IPS DF 6.9 (cell line): ENCODE data around the gene MATN1.
A peak's percentile ranks its signal among the peaks of the same experiment; 100 is the strongest.

Experiments used
- DNase-seq: peaks from one replicate; pipeline ENCODE4 v3.0.0-alpha.2; 2013; ENCODE audit warnings: low read depth, low spot score
- H3K27ac ChIP-seq: one replicate; pipeline ENCODE4 v1.5.1; 2013; ENCODE audit warnings: low read length, control low read depth
- H3K27me3 ChIP-seq: 2 replicates; pipeline ENCODE4 v1.6.1; 2013; ENCODE audit warnings: mild to moderate bottlenecking, low read length; ENCODE audit not compliant: control insufficient read depth, insufficient read depth
- H3K36me3 ChIP-seq: 2 replicates; pipeline ENCODE4 v1.6.1; 2013; ENCODE audit warnings: low read length; ENCODE audit not compliant: control insufficient read depth, insufficient read depth
- H3K4me1 ChIP-seq: 2 replicates; pipeline ENCODE4 v1.6.1; 2013; ENCODE audit warnings: low read length; ENCODE audit not compliant: control insufficient read depth, insufficient read depth
- H3K4me3 ChIP-seq: 2 replicates; pipeline ENCODE4 v1.5.1; 2013; ENCODE audit warnings: mild to moderate bottlenecking, low read length
- H3K9me3 ChIP-seq: 2 replicates; pipeline ENCODE4 v1.6.1; 2013; ENCODE audit warnings: low read length, inconsistent platforms; ENCODE audit not compliant: control insufficient read depth, insufficient read depth
- WGBS: extraction: QIAGEN DNeasy Blood & Tissue Kit; methylation state at CpG from one replicate; pipeline ENCODE4 v1.1.7; 2013; ENCODE audit warnings: mixed read lengths, missing lambda C conversion rate; ENCODE audit not compliant: insufficient read length, insufficient coverage; 5-methylcytosine and 5-hydroxymethylcytosine counted together

MATN1 gene

DNA sequence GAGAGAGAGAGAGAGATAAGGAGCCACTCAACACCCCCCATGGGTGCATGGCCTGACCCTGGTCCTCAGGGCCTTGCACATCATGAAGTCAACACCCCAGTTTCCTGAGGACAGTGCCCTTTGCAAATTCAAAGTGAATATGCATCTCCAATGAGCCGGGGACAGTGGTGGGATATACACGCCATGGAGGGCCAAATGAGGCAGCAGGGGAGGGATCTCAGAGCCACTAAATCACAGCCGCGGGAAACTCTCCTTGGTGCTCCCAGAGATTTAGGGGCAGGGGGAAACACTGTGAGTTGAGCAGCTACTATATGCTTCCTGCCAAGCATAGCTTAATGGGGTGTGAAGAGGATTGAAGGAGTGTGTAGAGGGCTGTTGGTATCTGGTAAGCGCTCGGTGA is 35.5 kb downstream of the MATN1 start:
- no peaks in the 10 kb centered on the region for H3K9me3 ChIP-seq
- no peaks in the 10 kb centered on the region for H3K27me3 ChIP-seq
- peaks cover 1% of the 10 kb centered on the region; the same call in 1 of the 2 replicates for H3K4me1 ChIP-seq
- no peaks in the 10 kb centered on the region for H3K36me3 ChIP-seq
- H3K4me3 ChIP-seq, result no peak overlapping the region
- H3K27ac ChIP-seq, result no peak overlapping the region
- DNase-seq, result no peak
- WGBS, result no CpG with 5 or more reads among the region's 6 CpGs

DNA sequence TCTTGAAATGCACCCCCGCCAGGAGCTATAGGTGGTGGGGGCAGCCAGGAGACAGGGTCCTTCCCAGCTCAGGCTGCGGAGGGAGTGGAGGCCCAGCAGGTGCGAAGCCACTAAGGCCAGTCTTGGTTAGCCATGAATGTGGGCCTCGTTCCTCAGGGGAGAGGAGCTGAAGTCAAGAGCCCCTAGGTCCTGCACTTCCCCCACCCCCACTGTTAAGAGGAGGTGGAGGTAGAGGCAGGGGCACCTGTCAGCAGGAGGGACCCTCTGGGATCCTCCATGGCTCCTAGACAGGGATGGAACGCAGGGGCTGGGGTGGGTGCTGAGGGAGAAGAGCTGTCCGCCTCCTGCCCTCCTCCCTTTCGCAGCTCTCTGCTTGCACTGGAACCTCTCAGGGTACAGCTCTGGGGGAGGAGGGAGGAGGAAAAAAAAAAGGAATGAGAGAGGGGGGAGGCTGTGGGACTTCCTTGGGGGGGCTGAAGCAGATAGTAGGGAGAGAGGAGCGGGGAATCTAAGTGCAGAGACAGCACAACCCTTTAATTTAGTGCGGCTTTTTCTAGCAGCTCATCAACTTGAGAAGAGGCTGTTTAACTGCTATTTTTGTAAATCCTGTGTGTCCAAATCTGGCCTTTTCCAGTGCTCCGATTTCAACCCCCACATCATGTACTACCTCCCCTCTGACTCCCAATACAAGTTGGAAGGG is 37.0 kb downstream of the MATN1 start:
- no CpG with 5 or more reads among the region's 10 CpGs for WGBS
- Histone ChIP-seq H3K27ac (no peak overlapping the region), H3K36me3 (no peaks in the 10 kb centered on the region), H3K4me1 (peaks cover 1% of the 10 kb centered on the region; the same call in 1 of the 2 replicates), H3K9me3 (no peaks in the 10 kb centered on the region), H3K27me3 (no peaks in the 10 kb centered on the region), H3K4me3 (no peak overlapping the region)
- no peak for DNase-seq

DNA sequence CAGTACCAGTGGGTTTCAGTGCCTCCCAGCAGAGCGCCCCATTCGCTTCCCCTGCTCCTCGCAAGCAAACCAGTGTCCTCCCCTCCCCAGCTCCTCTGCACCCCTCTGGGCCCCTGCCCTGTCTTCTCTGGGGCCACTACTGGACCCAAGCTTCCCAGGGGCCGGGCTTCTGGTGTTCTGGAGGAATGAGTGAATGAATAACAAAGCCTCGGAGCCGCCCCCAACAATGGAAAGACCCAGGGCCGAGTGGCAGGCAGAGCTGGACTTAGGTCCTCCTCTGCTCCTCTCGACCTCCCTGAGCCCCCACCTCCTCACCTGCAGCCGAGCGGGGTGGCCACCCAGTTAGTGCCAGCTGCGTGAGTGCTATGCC is 37.6 kb downstream of the MATN1 start:
- no peaks in the 10 kb centered on the region for H3K9me3 ChIP-seq
- no peaks in the 10 kb centered on the region for H3K27me3 ChIP-seq
- H3K4me3 ChIP-seq, result peak overlapping the region; percentile 11; the same call in 1 of the 2 replicates
- H3K27ac ChIP-seq, result no peak overlapping the region
- DNase-seq, result no peak
- WGBS, result no CpG with 5 or more reads among the region's 11 CpGs
- peaks cover 1% of the 10 kb centered on the region; the same call in 1 of the 2 replicates for H3K4me1 ChIP-seq
- no peaks in the 10 kb centered on the region for H3K36me3 ChIP-seq

DNA sequence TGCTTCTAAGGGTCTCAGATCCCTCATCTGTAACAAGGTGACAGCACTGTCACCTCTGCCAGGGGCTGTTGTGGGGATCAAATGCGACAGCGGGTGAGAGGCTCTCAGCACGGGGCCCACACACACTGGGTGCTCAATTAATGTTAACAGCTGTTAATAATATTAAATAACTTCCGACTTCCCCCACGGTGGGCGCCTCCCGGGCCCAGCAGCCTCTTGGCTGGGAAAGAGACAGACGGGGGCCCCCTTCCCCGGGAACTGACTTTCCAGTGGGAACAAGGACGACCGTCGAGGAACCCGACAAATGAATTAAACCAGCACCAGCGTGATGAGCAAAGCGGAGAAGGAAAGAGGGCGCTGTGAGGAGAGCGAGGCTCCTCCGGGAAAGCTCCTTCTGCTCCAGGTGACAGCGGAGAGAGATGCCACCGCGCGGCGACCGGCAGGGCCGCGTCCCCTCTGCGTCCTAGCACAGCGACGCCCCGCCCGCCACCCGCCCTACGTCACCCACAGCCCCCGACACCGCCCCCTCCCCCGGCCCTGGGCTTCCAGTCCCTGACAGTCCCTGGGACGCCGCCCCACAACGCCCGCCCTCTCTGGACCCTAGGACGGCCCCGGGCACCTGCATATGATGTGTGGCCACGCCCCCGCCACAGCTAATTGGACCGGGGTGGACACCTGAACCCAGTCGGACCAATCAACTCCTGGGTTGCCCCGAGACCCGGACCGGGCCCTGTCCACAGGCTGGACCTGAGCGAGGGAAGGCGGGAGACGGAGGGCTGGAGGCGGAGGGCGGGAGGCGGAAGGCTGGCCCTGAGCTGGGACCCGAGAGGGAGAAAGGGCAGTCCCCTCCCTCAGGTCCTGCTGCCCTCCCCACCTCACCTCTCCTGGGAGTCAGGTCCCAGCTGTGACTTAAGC is 38.2 kb downstream of the MATN1 start:
- Histone ChIP-seq H3K4me1 (peaks cover 1% of the 10 kb centered on the region; the same call in 1 of the 2 replicates), H3K27me3 (no peaks in the 10 kb centered on the region), H3K27ac (no peak overlapping the region), H3K9me3 (no peaks in the 10 kb centered on the region), H3K36me3 (no peaks in the 10 kb centered on the region), H3K4me3 (peak overlapping the region; percentile 11; the same call in 1 of the 2 replicates)
- peak; percentile 93 for DNase-seq
- no CpG with 5 or more reads among the region's 56 CpGs for WGBS

DNA sequence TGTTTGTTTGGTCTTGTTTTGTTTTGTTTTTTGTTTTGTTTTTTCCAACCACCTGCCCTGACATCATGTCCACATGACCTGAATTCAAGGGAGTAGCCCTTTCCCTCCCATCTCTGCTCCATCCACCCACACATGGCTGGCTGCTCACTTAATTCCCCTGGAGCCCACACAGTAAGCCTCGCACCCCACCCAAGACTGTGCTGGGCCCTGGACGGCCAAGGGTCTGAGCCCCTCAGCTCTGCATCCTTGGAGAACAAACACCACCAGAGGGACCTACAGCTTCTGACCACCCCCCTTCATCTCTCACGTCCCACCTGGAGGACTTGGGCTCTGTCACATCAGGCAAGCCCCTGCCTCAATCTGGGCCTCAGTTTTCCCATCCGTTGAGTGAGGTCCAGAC is 39.1 kb downstream of the MATN1 start:
- Histone ChIP-seq H3K4me1 (peaks cover 1% of the 10 kb centered on the region; the same call in 1 of the 2 replicates), H3K27ac (no peak overlapping the region), H3K27me3 (no peaks in the 10 kb centered on the region), H3K9me3 (peaks cover 2% of the 10 kb centered on the region; the same call in 1 of the 2 replicates), H3K36me3 (no peaks in the 10 kb centered on the region), H3K4me3 (no peak overlapping the region)
- WGBS, result no CpG with 5 or more reads among the region's 4 CpGs
- DNase-seq, result no peak

DNA sequence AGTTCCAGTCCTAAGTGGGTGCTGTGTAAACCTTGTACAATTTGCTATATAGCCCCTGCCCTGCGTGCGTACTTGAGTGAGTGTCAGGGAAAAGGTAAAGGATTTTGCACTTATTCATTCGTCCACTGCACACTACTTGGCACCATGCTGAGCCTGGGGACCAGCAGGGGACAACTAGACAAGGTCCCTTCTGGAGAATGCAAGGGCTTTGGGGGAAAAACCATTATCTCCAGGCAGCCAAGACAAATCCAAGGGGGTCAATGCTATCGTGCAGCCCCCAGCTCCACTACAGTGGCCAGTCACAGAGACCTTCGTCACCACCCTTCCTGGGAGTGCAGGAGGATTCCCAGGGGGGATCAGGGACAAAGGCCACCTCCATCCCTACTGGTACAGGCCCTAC is 39.7 kb downstream of the MATN1 start:
- Histone ChIP-seq H3K9me3 (peaks cover 2% of the 10 kb centered on the region; the same call in 1 of the 2 replicates), H3K27me3 (no peaks in the 10 kb centered on the region), H3K4me1 (peaks cover 1% of the 10 kb centered on the region; the same call in 1 of the 2 replicates), H3K4me3 (no peak overlapping the region), H3K27ac (no peak overlapping the region), H3K36me3 (no peaks in the 10 kb centered on the region)
- no CpG with 5 or more reads among the region's 5 CpGs for WGBS
- DNase-seq, result no peak

DNA sequence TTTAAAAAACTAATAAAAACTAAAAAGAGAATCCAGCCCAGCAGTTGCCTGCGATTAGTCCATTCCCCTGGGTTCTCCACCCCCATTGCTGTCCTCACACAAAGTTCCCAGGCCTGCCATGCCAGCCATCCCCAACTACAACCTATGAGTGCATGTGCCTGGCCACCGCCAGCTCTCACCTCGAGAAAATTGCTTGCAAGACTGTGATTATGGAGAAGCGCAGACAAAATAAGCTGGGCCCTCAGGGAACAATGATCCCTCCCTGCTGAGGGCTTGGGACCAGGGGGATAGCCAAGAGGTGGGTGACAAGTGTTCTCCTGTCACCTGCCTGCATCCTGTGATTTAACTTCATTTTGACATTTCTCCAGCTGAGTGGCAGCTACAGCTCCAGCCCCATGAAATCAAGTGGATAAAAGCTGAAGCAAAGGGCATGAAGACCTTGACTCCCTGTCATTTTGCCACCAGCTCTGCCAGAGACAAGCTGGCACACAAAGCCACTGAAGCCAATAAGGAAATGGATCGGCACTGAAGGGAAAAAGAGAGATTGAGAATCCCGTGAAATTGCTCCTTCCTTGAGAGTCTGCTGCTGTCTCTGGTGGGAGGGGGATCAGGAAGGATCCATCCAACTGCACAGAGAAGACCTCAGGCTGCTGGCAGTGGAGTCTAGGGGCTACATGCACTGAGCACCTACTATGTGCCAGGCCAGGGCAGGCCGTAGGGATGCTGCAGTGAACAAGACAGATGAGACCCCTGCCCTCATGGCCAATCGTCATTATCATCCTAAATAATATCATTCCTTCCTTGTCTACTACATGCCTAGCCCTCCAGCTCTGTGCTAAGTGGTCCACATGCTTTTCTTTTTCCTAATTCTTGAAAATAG is 40.7 kb downstream of the MATN1 start:
- no peak overlapping the region for H3K4me3 ChIP-seq
- no peaks in the 10 kb centered on the region for H3K36me3 ChIP-seq
- H3K27ac ChIP-seq, result no peak overlapping the region
- H3K9me3 ChIP-seq, result peaks cover 2% of the 10 kb centered on the region; the same call in 1 of the 2 replicates
- DNase-seq, result no peak
- H3K27me3 ChIP-seq, result no peaks in the 10 kb centered on the region
- peaks cover 1% of the 10 kb centered on the region; the same call in 1 of the 2 replicates for H3K4me1 ChIP-seq
- no CpG with 5 or more reads among the region's 8 CpGs for WGBS

DNA sequence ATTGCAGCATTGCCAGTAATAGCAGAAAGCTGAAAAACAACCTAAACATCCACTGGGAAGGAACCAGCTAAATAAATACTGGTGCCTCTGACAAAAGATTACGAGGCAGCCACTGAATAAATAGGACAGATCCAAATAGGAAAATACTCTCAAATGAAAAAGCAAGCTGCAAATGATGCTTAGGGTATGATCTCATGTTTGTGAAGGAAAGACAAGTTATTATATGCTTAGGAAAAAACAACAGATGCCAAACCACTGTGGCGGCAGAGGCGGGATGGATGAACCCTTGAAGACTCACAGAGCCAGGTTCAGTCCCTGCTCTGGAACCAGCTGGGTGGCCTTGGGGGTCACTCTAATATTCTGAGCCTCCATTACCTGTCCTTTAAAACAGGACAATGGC is 41.6 kb downstream of the MATN1 start:
- no peak overlapping the region for H3K27ac ChIP-seq
- H3K36me3 ChIP-seq, result no peaks in the 10 kb centered on the region
- peaks cover 2% of the 10 kb centered on the region; the same call in 1 of the 2 replicates for H3K9me3 ChIP-seq
- WGBS, result no CpG with 5 or more reads among the region's 3 CpGs
- no peaks in the 10 kb centered on the region for H3K27me3 ChIP-seq
- no peak for DNase-seq
- H3K4me3 ChIP-seq, result no peak overlapping the region
- peaks cover 1% of the 10 kb centered on the region; the same call in 1 of the 2 replicates for H3K4me1 ChIP-seq

DNA sequence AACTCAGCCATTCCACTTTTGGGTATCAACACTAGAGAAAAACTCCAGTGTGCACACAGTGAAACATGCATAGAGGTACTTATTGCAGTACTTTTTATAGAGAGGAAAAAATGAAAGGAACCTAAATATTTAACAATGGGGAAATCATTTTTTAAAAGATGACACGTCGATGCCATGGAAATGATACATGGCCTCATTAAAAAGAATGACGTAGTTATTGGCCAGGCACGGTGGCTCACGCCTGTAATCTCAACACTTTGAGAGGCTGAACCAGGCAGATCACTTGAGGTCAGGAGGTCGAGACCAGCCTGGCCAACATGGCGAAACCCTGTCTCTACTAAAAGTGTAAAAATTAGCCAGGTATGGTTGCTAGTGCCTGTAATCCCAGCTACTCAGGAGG is 42.5 kb downstream of the MATN1 start:
- H3K36me3 ChIP-seq, result no peaks in the 10 kb centered on the region
- H3K9me3 ChIP-seq, result peaks cover 2% of the 10 kb centered on the region; the same call in 1 of the 2 replicates
- 0 out of 2 replicates have a peak, but pooled peaks cover 1% of the 10 kb centered on the region for H3K4me1 ChIP-seq
- H3K27ac ChIP-seq, result no peak overlapping the region
- no CpG with 5 or more reads among the region's 7 CpGs for WGBS
- H3K27me3 ChIP-seq, result no peaks in the 10 kb centered on the region
- H3K4me3 ChIP-seq, result no peak overlapping the region
- no peak for DNase-seq
